HG03558 (cell line): Measurements from ENCODE around the gene WBP1L.
"Not testable (repeated sequence)": the region's sequence is repeated elsewhere in the genome, so short reads cannot be mapped to it uniquely, and the experiment has no call there.

Source experiments
- ATAC-seq: cut with Tn5 transposase; IDR thresholded peaks from one replicate; pipeline ENCODE4 v1.9.1; 2021; ENCODE audit warnings: moderate number of reproducible peaks; ENCODE audit not compliant: unreplicated experiment; ENCODE audit errors: extremely low read depth

The WBP1L gene

GRCh38 chr10:102831322-102832071, 87.7 kb downstream of the WBP1L start:
- ATAC-seq, result no peak

GRCh38 chr10:102832248-102832647, 88.5 kb downstream of the WBP1L start:
- ATAC-seq, result no peak

- ATAC-seq, result no peak
Measured at GRCh38 chr10:102832987-102833386, 89.2 kb downstream of the WBP1L start.

GRCh38 chr10:102834143-102834542, 90.4 kb downstream of the WBP1L start:
- no peak for ATAC-seq

- no peak for ATAC-seq
Measured at GRCh38 chr10:102835007-102835482, 91.3 kb downstream of the WBP1L start.

GRCh38 chr10:102837230-102837721, 93.5 kb downstream of the WBP1L start, which contains the start of gene CYP17A1:
CYP17A1 (minus strand) TSS chr10:102837413; CDS start chr10:102837361, 52 bp downstream.
- no peak for ATAC-seq

GRCh38 chr10:102838276-102838927, 94.7 kb downstream of the WBP1L start:
- ATAC-seq, result not testable (repeated sequence)

- ATAC-seq, result no peak
Measured at GRCh38 chr10:102841827-102842345, 98.1 kb downstream of the WBP1L start.

- ATAC-seq, result not testable (repeated sequence)
Measured at GRCh38 chr10:102843139-102843538, 99.4 kb downstream of the WBP1L start.

- ATAC-seq, result not testable (repeated sequence)
Measured at GRCh38 chr10:102844190-102844776, 100.5 kb downstream of the WBP1L start.

GRCh38 chr10:102845352-102845902, 101.7 kb downstream of the WBP1L start:
- ATAC-seq, result no peak

- no peak for ATAC-seq
Measured at GRCh38 chr10:102850025-102850518, 106.3 kb downstream of the WBP1L start.

GRCh38 chr10:102853237-102853636, 109.5 kb downstream of the WBP1L start:
- not testable (repeated sequence) for ATAC-seq

GRCh38 chr10:102855731-102856436, 112.1 kb downstream of the WBP1L start:
- not testable (repeated sequence) for ATAC-seq

- no peak for ATAC-seq
Measured at GRCh38 chr10:102856758-102857424, 113.1 kb downstream of the WBP1L start.

- no peak for ATAC-seq
Measured at GRCh38 chr10:102859911-102860310, 116.2 kb downstream of the WBP1L start.

GRCh38 chr10:102863660-102864059, 119.9 kb downstream of the WBP1L start:
- no peak for ATAC-seq

GRCh38 chr10:102865620-102866019, 121.9 kb downstream of the WBP1L start:
- no peak for ATAC-seq
